Neural progenitor cell (in vitro differentiated cells): ENCODE data around the gene PACRG. TPM values are rescaled to one million over a fixed set of nuclear protein-coding genes. Genes with fewer than 3 reads are reported as not detected.

Experiments used
- DNase-seq: peaks from one replicate; pipeline ENCODE4 v3.0.0-alpha.2; 2016; ENCODE audit warnings: low spot score
- H2AFZ ChIP-seq: fragments of 200-600 bp; sonication (generic); replicated peaks from 2 replicates; pipeline ENCODE4 v1.6.1; 2016; ENCODE audit warnings: antibody characterized with exemption
- H3F3A ChIP-seq: fragments of 200-600 bp; sonication (generic); 2 replicates; pipeline ENCODE4 v1.6.1; 2016; ENCODE audit warnings: antibody characterized with exemption, low read depth
- H3K27ac ChIP-seq: fragments of 200-600 bp; sonication (generic); 2 replicates; pipeline ENCODE4 v1.5.1; 2016; ENCODE audit warnings: mild to moderate bottlenecking
- H3K27me3 ChIP-seq: fragments of 200-600 bp; sonication (generic); 2 replicates; pipeline ENCODE4 v1.6.1; 2016; ENCODE audit warnings: mild to moderate bottlenecking, moderate library complexity
- H3K36me3 ChIP-seq: fragments of 200-600 bp; sonication (generic); 2 replicates; pipeline ENCODE4 v1.5.1; 2016
- H3K4me1 ChIP-seq: fragments of 200-600 bp; sonication (generic); 2 replicates; pipeline ENCODE4 v1.6.1; 2016; ENCODE audit warnings: mixed run types
- H3K4me2 ChIP-seq: fragments of 200-600 bp; sonication (generic); 2 replicates; pipeline ENCODE4 v1.6.1; 2016
- H3K4me3 ChIP-seq: fragments of 200-600 bp; sonication (generic); 2 replicates; pipeline ENCODE4 v1.5.1; 2016
- H3K79me2 ChIP-seq: fragments of 200-600 bp; sonication (generic); 2 replicates; pipeline ENCODE4 v1.6.1; 2016; ENCODE audit warnings: low read depth
- H3K9ac ChIP-seq: fragments of 200-600 bp; sonication (generic); 2 replicates; pipeline ENCODE4 v1.6.1; 2016
- H3K9me3 ChIP-seq: fragments of 200-600 bp; sonication (generic); 2 replicates; pipeline ENCODE4 v1.5.1; 2016; ENCODE audit warnings: low read depth
- H4K20me1 ChIP-seq: fragments of 200-600 bp; sonication (generic); 2 replicates; pipeline ENCODE4 v1.6.1; 2016; ENCODE audit warnings: low read depth
- H3K27ac Mint-ChIP-seq: 3 replicates; pipeline ENCODE4 v1.8.0; 2021; ENCODE audit warnings: mixed read lengths
- H3K27me3 Mint-ChIP-seq: 2 replicates; pipeline ENCODE4 v1.8.0; 2022; ENCODE audit warnings: low read depth, mild to moderate bottlenecking, inconsistent platforms, moderate library complexity, mixed read lengths; ENCODE audit not compliant: insufficient read depth
- H3K36me3 Mint-ChIP-seq: 3 replicates; pipeline ENCODE4 v1.8.0; 2021; ENCODE audit warnings: mixed read lengths
- H3K4me1 Mint-ChIP-seq: 3 replicates; pipeline ENCODE4 v1.8.0; 2021; ENCODE audit warnings: mixed read lengths
- H3K4me3 Mint-ChIP-seq: 3 replicates; pipeline ENCODE4 v1.8.0; 2021; ENCODE audit warnings: mild to moderate bottlenecking, moderate library complexity, mixed read lengths
- H3K9me3 Mint-ChIP-seq: 3 replicates; pipeline ENCODE4 v1.8.0; 2020; ENCODE audit warnings: mixed read lengths
- CTCF ChIP-seq: fragments of 200-600 bp; sonication (generic); IDR thresholded peaks from 2 replicates; pipeline ENCODE4 v1.5.1; 2017; ENCODE audit warnings: antibody characterized with exemption, mild to moderate bottlenecking
- EZH2 ChIP-seq: fragments of 200-600 bp; sonication (generic); IDR thresholded peaks from 2 replicates; pipeline ENCODE4 v1.6.1; 2017; ENCODE audit warnings: antibody characterized with exemption, mild to moderate bottlenecking, moderate library complexity
- EZH2phosphoT487 ChIP-seq: fragments of 200-600 bp; sonication (generic); IDR thresholded peaks from 2 replicates; pipeline ENCODE4 v1.6.1; 2017; ENCODE audit warnings: antibody characterized with exemption
- total RNA-seq: library from RNA; depleted of rRNA; stranded (reverse); fragments of >200 nt; gene quantifications from 2 replicates; pipeline ENCODE4 v1.2.3, GENCODE V29; 2015; ENCODE audit warnings: low replicate concordance

Gene PACRG
- total RNA-seq, 1 donor from 2014 or later: 0.30 TPM

GRCh38 chr6:163176097-163176496 lies 448.3 kb downstream of the PACRG start:
- peaks cover 4% of the 10 kb centered on the region for H3K9me3 Mint-ChIP-seq
- no peak for TF ChIP-seq CTCF
- no peak for TF ChIP-seq EZH2phosphoT487
- TF ChIP-seq EZH2: no peak
- H3K4me3 Mint-ChIP-seq: no peak overlapping the region

GRCh38 chr6:163177007-163177406 lies 449.2 kb downstream of the PACRG start:
- no peaks in the 10 kb centered on the region for H3K79me2 ChIP-seq
- H3K36me3 Mint-ChIP-seq: no peaks in the 10 kb centered on the region
- peak overlapping the region; percentile 74 for H3K27ac Mint-ChIP-seq
- no peak overlapping the region for H3K4me2 ChIP-seq
- H3K4me1 Mint-ChIP-seq: peaks cover 18% of the 10 kb centered on the region
- H2AFZ ChIP-seq: peak overlapping the region; percentile 2
- no peak overlapping the region for H3K4me3 Mint-ChIP-seq
- no peak overlapping the region for H3K9ac ChIP-seq
- TF ChIP-seq CTCF: no peak
- no peak for TF ChIP-seq EZH2
- no peak for TF ChIP-seq EZH2phosphoT487
- H3F3A ChIP-seq: no peaks in the 10 kb centered on the region
- peaks cover 3% of the 10 kb centered on the region for H3K4me1 ChIP-seq
- no peak overlapping the region for H3K4me3 ChIP-seq
- no peaks in the 10 kb centered on the region for H3K27me3 Mint-ChIP-seq
- no peaks in the 10 kb centered on the region for H3K36me3 ChIP-seq
- no peak overlapping the region for H3K27ac ChIP-seq
- no peaks in the 10 kb centered on the region for H4K20me1 ChIP-seq
- no peak for DNase-seq
- H3K27me3 ChIP-seq: no peaks in the 10 kb centered on the region
- H3K9me3 Mint-ChIP-seq: peaks cover 2% of the 10 kb centered on the region
- H3K9me3 ChIP-seq: no peaks in the 10 kb centered on the region

More at GRCh38 chr6:163176097-163176496, 448.3 kb downstream of the PACRG start:
- H4K20me1 ChIP-seq: no peaks in the 10 kb centered on the region
- no peaks in the 10 kb centered on the region for H3K36me3 ChIP-seq
- H3K9me3 ChIP-seq: no peaks in the 10 kb centered on the region
- Mint-ChIP-seq H3K27ac (no peak overlapping the region), H3K4me1 (peaks cover 10% of the 10 kb centered on the region), H3K27me3 (no peaks in the 10 kb centered on the region), H3K36me3 (no peaks in the 10 kb centered on the region)
- H3K27me3 ChIP-seq: no peaks in the 10 kb centered on the region
- H3K9ac ChIP-seq: no peak overlapping the region
- no peak overlapping the region for H3K4me2 ChIP-seq
- H3K4me1 ChIP-seq: peaks cover 3% of the 10 kb centered on the region
- H3K4me3 ChIP-seq: no peak overlapping the region
- H3F3A ChIP-seq: no peaks in the 10 kb centered on the region
- H3K79me2 ChIP-seq: no peaks in the 10 kb centered on the region
- no peak overlapping the region for H2AFZ ChIP-seq
- H3K27ac ChIP-seq: no peak overlapping the region
- DNase-seq: no peak

GRCh38 chr6:163177892-163178420 lies 450.2 kb downstream of the PACRG start:
- no peak overlapping the region for H3K4me2 ChIP-seq
- no peaks in the 10 kb centered on the region for H3K9me3 ChIP-seq
- Mint-ChIP-seq H3K27ac (no peak overlapping the region), H3K4me3 (no peak overlapping the region), H3K36me3 (no peaks in the 10 kb centered on the region), H3K9me3 (peaks cover 2% of the 10 kb centered on the region), H3K4me1 (peaks cover 19% of the 10 kb centered on the region), H3K27me3 (no peaks in the 10 kb centered on the region)
- no peaks in the 10 kb centered on the region for H4K20me1 ChIP-seq
- no peaks in the 10 kb centered on the region for H3K79me2 ChIP-seq
- H3K27ac ChIP-seq: no peak overlapping the region
- H3F3A ChIP-seq: no peaks in the 10 kb centered on the region
- H3K4me1 ChIP-seq: peaks cover 3% of the 10 kb centered on the region
- no peak for TF ChIP-seq EZH2
- TF ChIP-seq EZH2phosphoT487: no peak
- no peak for TF ChIP-seq CTCF
- H3K4me3 ChIP-seq: no peak overlapping the region
- H3K27me3 ChIP-seq: no peaks in the 10 kb centered on the region
- peak overlapping the region; percentile 57 for H2AFZ ChIP-seq
- no peak for DNase-seq
- H3K36me3 ChIP-seq: no peaks in the 10 kb centered on the region
- H3K9ac ChIP-seq: no peak overlapping the region
